IMR-90 (cell line): ENCODE measurements around the gene DCST2. TPM values are rescaled to one million over a fixed set of nuclear protein-coding genes. Genes with fewer than 3 reads are reported as not detected.

Experiments used
- ATAC-seq: fragments of 200-7000 bp; cut with Tn5 transposase; 2 replicates; pipeline ENCODE4 v1.9.1; 2020; ENCODE audit warnings: low read depth, mild to moderate bottlenecking, moderate library complexity
- BruUV-seq: library from RNA; stranded (reverse); fragments of 400-500 nt; replicated peaks from 2 replicates; lab custom pipeline; 2021; lab: Mats Ljungman, UMichigan
- CTCF ChIA-PET: fragments of 300-600 bp; formaldehyde crosslinking; extraction: SDS; loops from one replicate; lab custom pipeline; 2021; ENCODE audit warnings: antibody characterized with exemption; lab: Yijun Ruan, JAX
- POLR2A ChIA-PET: fragments of 300-600 bp; sonication (Branson Sonifier 250); formaldehyde crosslinking; loops from one replicate; lab custom pipeline; 2022; ENCODE audit warnings: antibody characterized with exemption; ENCODE audit not compliant: unreplicated experiment; lab: Charles Lee
- DNase-seq: peaks from one replicate; pipeline ENCODE4 v3.0.0; 2013
- H2AFZ ChIP-seq: replicated peaks from 2 replicates; pipeline ENCODE3; 2013; ENCODE audit warnings: low read length, mild to moderate bottlenecking; ENCODE audit not compliant: poor library complexity
- H2AK5ac ChIP-seq: 2 replicates; pipeline ENCODE4 v1.6.1; 2013; ENCODE audit warnings: low read depth, low read length, inconsistent platforms
- H2AK9ac ChIP-seq: replicated peaks from 2 replicates; pipeline ENCODE3; 2013; ENCODE audit warnings: mild to moderate bottlenecking, low read depth, low read length, moderate library complexity; ENCODE audit not compliant: poor library complexity
- H2BK120ac ChIP-seq: 2 replicates; pipeline ENCODE4 v1.6.1; 2013; ENCODE audit warnings: low read depth, low read length, inconsistent platforms
- H2BK15ac ChIP-seq: 3 replicates; pipeline ENCODE4 v1.6.1; 2013; ENCODE audit warnings: low read depth, low read length, inconsistent platforms
- H2BK20ac ChIP-seq: 2 replicates; pipeline ENCODE4 v1.6.1; 2013; ENCODE audit warnings: low read depth, mild to moderate bottlenecking, inconsistent platforms, low read length, moderate library complexity
- H2BK5ac ChIP-seq: 2 replicates; pipeline ENCODE4 v1.6.1; 2013; ENCODE audit warnings: mild to moderate bottlenecking, low read depth, low read length, inconsistent platforms; ENCODE audit not compliant: poor library complexity, severe bottlenecking
- H3K14ac ChIP-seq: replicated peaks from 2 replicates; pipeline ENCODE4 v1.6.1; 2013; ENCODE audit warnings: low read depth, low read length, inconsistent platforms
- H3K18ac ChIP-seq: 2 replicates; pipeline ENCODE4 v1.6.1; 2013; ENCODE audit warnings: low read depth, low read length, control low read depth
- H3K23ac ChIP-seq: 2 replicates; pipeline ENCODE4 v1.6.1; 2013; ENCODE audit warnings: low read depth, low read length, inconsistent platforms
- H3K27ac ChIP-seq: 2 replicates; pipeline ENCODE4 v1.5.1; 2013; ENCODE audit warnings: mild to moderate bottlenecking, control low read depth, low read length; ENCODE audit not compliant: insufficient read depth
- H3K27me3 ChIP-seq: 2 replicates; pipeline ENCODE4 v1.6.1; 2013; ENCODE audit warnings: low read length; ENCODE audit not compliant: control insufficient read depth, insufficient read depth
- H3K36me3 ChIP-seq: 2 replicates; pipeline ENCODE4 v1.6.1; 2013; ENCODE audit warnings: low read length, mixed read lengths; ENCODE audit not compliant: control insufficient read depth, insufficient read depth
- H3K4ac ChIP-seq: 2 replicates; pipeline ENCODE4 v1.6.1; 2013; ENCODE audit warnings: low read depth, low read length, inconsistent platforms
- H3K4me1 ChIP-seq: 2 replicates; pipeline ENCODE4 v1.6.1; 2013; ENCODE audit warnings: low read length, mixed read lengths; ENCODE audit not compliant: control insufficient read depth, insufficient read depth
- H3K4me2 ChIP-seq: 2 replicates; pipeline ENCODE4 v1.6.1; 2013; ENCODE audit warnings: low read depth, mild to moderate bottlenecking, control low read depth, low read length, moderate library complexity
- H3K4me3 ChIP-seq: 2 replicates; pipeline ENCODE4 v1.5.1; 2013; ENCODE audit warnings: low read depth, mild to moderate bottlenecking, control low read depth, low read length, moderate library complexity; ENCODE audit not compliant: insufficient read depth
- H3K56ac ChIP-seq: 2 replicates; pipeline ENCODE4 v1.6.1; 2013; ENCODE audit warnings: low read length, inconsistent platforms; ENCODE audit not compliant: insufficient read depth; ENCODE audit errors: extremely low read depth
- H3K79me1 ChIP-seq, 2 experiments: 2 replicates each; pipeline ENCODE4 v1.6.1; 2013; ENCODE audit warnings: low read length in 2 of 2, inconsistent platforms in 1 of 2, low read depth in 1 of 2
- H3K9ac ChIP-seq: 2 replicates; pipeline ENCODE4 v1.6.1; 2013; ENCODE audit warnings: low read depth, low read length, control low read depth
- H3K9me1 ChIP-seq: 2 replicates; pipeline ENCODE4 v1.6.1; 2013; ENCODE audit warnings: low read length, inconsistent platforms; ENCODE audit not compliant: insufficient read depth
- H3K9me3 ChIP-seq: 2 replicates; pipeline ENCODE4 v1.6.1; 2013; ENCODE audit warnings: low read length; ENCODE audit not compliant: control insufficient read depth, insufficient read depth
- H4K20me1 ChIP-seq: 2 replicates; pipeline ENCODE4 v1.6.1; 2013; ENCODE audit warnings: low read length, inconsistent platforms; ENCODE audit not compliant: insufficient read depth
- H4K5ac ChIP-seq: 2 replicates; pipeline ENCODE4 v1.6.1; 2013; ENCODE audit warnings: mild to moderate bottlenecking, low read depth, low read length, control low read depth
- H4K8ac ChIP-seq, 2 experiments: 2 replicates each; pipeline ENCODE4 v1.6.1; 2013; ENCODE audit warnings: low read depth in 2 of 2, low read length in 2 of 2, control low read depth in 1 of 2, inconsistent platforms in 1 of 2
- H4K91ac ChIP-seq: 2 replicates; pipeline ENCODE4 v1.6.1; 2013; ENCODE audit warnings: low read depth, low read length, inconsistent platforms; ENCODE audit not compliant: insufficient read depth
- CEBPB ChIP-seq: IDR thresholded peaks from 2 replicates; pipeline ENCODE4 v1.6.1; 2012; ENCODE audit warnings: low read depth, low read length, improper control_type of control experiment
- CHD1 ChIP-seq: IDR thresholded peaks from 2 replicates; pipeline ENCODE4 v1.6.1; 2012; ENCODE audit warnings: low read depth, low read length, improper control_type of control experiment
- MAFK ChIP-seq: IDR thresholded peaks from 2 replicates; pipeline ENCODE4 v1.6.1; 2012; ENCODE audit warnings: low read depth, low read length, improper control_type of control experiment
- MXI1 ChIP-seq: IDR thresholded peaks from 2 replicates; pipeline ENCODE4 v1.6.1; 2012; ENCODE audit warnings: low read depth, mild to moderate bottlenecking, low read length, moderate library complexity, borderline replicate concordance
- RCOR1 ChIP-seq: IDR thresholded peaks from 2 replicates; pipeline ENCODE4 v1.6.1; 2012; ENCODE audit warnings: mild to moderate bottlenecking, low read length, improper control_type of control experiment; ENCODE audit not compliant: insufficient replicate concordance
- WGBS, 2 experiments: methylation state at CpG; one replicate each; pipeline versions ENCODE4 v1.1.5 to v1.1.7; 2013; ENCODE audit warnings: missing lambda C conversion rate in 2 of 2; ENCODE audit not compliant: insufficient read length in 1 of 2; ENCODE audit errors: extremely low coverage in 2 of 2; 5-methylcytosine and 5-hydroxymethylcytosine counted together
- dilution Hi-C: fragments of 300-500 bp; cut with HindIII; formaldehyde crosslinking; loops from one replicate; pipeline ENCODE4 v1.14.3; 2018; ENCODE audit warnings: low sequenced_read_pairs; ENCODE audit not compliant: unreplicated experiment
- in situ Hi-C: fragments of 300-500 bp; cut with MboI; formaldehyde crosslinking; loops from 3 replicates; pipeline ENCODE4 v1.14.3; 2019; ENCODE audit warnings: low sequenced_read_pairs, inconsistent platforms, mixed read lengths
- intact Hi-C: fragments of 100-400 bp; cut with micrococcal nuclease; formaldehyde crosslinking; loops from 2 replicates; pipeline ENCODE4 v1.10.0; 2022
- polyA plus RNA-seq, 3 experiments: library from polyadenylated mRNA; depleted of rRNA; stranded (reverse); fragments of >200 nt; gene quantifications; 2 replicates each; pipeline ENCODE4 v1.2.3, GENCODE V29; 2012; ENCODE audit warnings: low replicate concordance in 1 of 3
- total RNA-seq: library from RNA; depleted of rRNA; stranded (reverse); fragments of >200 nt; gene quantifications from 2 replicates; pipeline ENCODE4 v1.2.3, GENCODE V29; 2012

Gene DCST2
- total and polyA plus RNA-seq, 2 of the 4 experiments (the other 2 are of a cell fraction): 0.14 TPM; not detected in 1

- Histone ChIP-seq H4K5ac (peak overlapping the region; percentile 98), H2BK120ac (peak overlapping the region; percentile 95), H2BK5ac (peak overlapping the region; percentile 97), H3K27me3 (no peaks in the 10 kb centered on the region), H2BK15ac (peak overlapping the region; percentile 99), H2AK9ac (peak overlapping the region; percentile 99), H3K4me2 (peak overlapping the region; percentile 78), H3K36me3 (peaks cover 19% of the 10 kb centered on the region), H3K4ac (peak overlapping the region; percentile 100), H3K9ac (peak overlapping the region; percentile 73), H3K27ac (peak overlapping the region; percentile 96), H3K23ac (peak overlapping the region; percentile 100), H4K8ac (peak overlapping the region; percentile 95 to 98), H3K56ac (peak overlapping the region; percentile 92), H3K9me1 (peaks cover 7% of the 10 kb centered on the region), H2BK20ac (peak overlapping the region; percentile 97), H4K20me1 (peaks cover 33% of the 10 kb centered on the region), H3K4me1 (peaks cover 18% of the 10 kb centered on the region), H3K79me1 (peaks cover 14 to 62% of the 10 kb centered on the region in 2 experiments), H4K91ac (peak overlapping the region; percentile 100), H2AFZ (peak overlapping the region; percentile 71), H3K4me3 (no peak overlapping the region), H2AK5ac (peak overlapping the region; percentile 100), H3K18ac (peak overlapping the region; percentile 98), H3K9me3 (no peaks in the 10 kb centered on the region), H3K14ac (peak overlapping the region; percentile 99)
- no TSS peak for BruUV-seq
- DNase-seq (no peak), ATAC-seq (no peak)
- dilution Hi-C loops: no loop called here
- ChIA-PET CTCF (interaction anchor here (1.3 to 2.2 kb wide), 3 partner anchors 12 to 114 kb away, joined by 5 to 9 read pairs (median 6); partner anchors contain the start of gene FLAD1), POLR2A (interaction anchor here (0.7 to 1.3 kb wide), 4 partner anchors 16 to 37 kb away, joined by 3 to 10 read pairs (median 4); partner anchors contain the start of gene PBXIP1)
- intact Hi-C loops: loop anchor here (10.0 kb wide), 1 partner anchor 203 kb away; the partner anchor contains the start of genes KRTCAP2 and TRIM46
- TF ChIP-seq CHD1 (no peak), RCOR1 (no peak), MXI1 (no peak), MAFK (no peak), CEBPB (peak; percentile 25; the same call in 1 of the 2 replicates)
- in situ Hi-C loops: no loop called here
- WGBS, 2 experiments: no CpG with 5 or more reads among the region's 10 CpGs
Observed at GRCh38 chr1:154971341-154971998, 62.1 kb downstream of the DCST2 start.
